ENCODE measurements around the gene IVD. TPM values are rescaled to one million over a fixed set of nuclear protein-coding genes. Genes with fewer than 3 reads are reported as not detected.

Gene IVD
- total and polyA plus RNA-seq, 4 donors: 40.3 to 156 (median 94.4) TPM

DNA sequence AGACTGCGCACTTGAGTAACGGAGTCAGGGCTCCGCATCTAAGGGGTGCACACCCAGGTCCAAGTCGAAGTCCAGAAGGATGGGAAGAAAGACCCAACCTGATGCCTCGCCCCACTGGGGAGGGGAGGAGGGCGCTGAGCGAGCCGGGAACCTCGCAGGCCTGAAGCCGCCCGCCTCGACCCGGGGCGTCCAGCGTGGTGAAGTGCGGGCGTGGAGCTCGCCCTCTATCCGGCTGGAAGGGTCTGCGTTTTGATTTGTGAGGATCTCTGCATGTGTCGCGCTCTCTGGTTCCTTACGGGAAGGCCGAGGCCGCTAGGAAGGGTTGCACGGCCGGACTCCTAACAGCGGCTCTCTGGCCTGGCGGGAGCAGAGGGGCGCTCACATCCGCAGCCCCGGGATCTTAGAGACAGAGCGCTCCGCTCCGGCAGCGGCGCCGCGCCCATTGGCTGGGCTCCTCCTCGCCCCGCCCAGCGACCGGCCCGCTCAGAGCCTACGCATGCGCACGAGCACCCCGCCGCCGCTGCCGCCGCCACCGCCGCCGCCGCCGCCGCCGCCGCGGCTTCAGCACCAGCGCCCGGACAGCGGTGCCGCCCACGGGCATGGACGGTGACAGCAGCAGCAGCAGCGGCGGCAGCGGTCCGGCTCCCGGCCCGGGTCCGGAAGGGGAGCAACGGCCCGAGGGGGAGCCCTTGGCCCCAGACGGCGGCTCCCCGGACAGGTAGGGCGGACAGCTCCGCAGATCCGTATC is 47.7 kb upstream of the IVD start, which contains the start of gene DISP2:
DISP2 (plus strand) TSS at position 497 of the 748 bp plus-strand sequence; CDS start at position 600, 103 bp downstream.
- Histone ChIP-seq H3K4me1 (ENCODE audit: control insufficient read depth in 4 of 4, insufficient read depth in 4 of 4, low read length in 3 of 4) (peaks cover 9 to 28% (median 23%) of the 10 kb centered on the region in 4 donors), H3K4me3 (ENCODE audit: low read depth in 1 of 3, low read length in 3 of 3) (peak within 1 kb of the TSS; percentile 49 to 62 (median 57)), H3K27me3 (ENCODE audit: control insufficient read depth in 4 of 4, insufficient read depth in 4 of 4, low read length in 3 of 4) (no peaks in the 10 kb centered on the region), H3K9me3 (ENCODE audit: control insufficient read depth in 4 of 4, low read length in 3 of 4) (no peaks in the 10 kb centered on the region), H3K9ac (ENCODE audit: low read depth in 1 of 2, low read length in 2 of 2) (no peak within 1 kb of the TSS), H3K36me3 (ENCODE audit: control insufficient read depth in 4 of 4, insufficient read depth in 3 of 4, low read depth in 1 of 4, low read length in 3 of 4) (no peaks in the 10 kb centered on the region), H3K27ac (ENCODE audit: low read depth in 1 of 2, low read length in 2 of 2) (no peak within 1 kb of the TSS)
- peak; percentile 90 for DNase-seq (ENCODE audit: low spot score)
- TF ChIP-seq, protein P1, sequence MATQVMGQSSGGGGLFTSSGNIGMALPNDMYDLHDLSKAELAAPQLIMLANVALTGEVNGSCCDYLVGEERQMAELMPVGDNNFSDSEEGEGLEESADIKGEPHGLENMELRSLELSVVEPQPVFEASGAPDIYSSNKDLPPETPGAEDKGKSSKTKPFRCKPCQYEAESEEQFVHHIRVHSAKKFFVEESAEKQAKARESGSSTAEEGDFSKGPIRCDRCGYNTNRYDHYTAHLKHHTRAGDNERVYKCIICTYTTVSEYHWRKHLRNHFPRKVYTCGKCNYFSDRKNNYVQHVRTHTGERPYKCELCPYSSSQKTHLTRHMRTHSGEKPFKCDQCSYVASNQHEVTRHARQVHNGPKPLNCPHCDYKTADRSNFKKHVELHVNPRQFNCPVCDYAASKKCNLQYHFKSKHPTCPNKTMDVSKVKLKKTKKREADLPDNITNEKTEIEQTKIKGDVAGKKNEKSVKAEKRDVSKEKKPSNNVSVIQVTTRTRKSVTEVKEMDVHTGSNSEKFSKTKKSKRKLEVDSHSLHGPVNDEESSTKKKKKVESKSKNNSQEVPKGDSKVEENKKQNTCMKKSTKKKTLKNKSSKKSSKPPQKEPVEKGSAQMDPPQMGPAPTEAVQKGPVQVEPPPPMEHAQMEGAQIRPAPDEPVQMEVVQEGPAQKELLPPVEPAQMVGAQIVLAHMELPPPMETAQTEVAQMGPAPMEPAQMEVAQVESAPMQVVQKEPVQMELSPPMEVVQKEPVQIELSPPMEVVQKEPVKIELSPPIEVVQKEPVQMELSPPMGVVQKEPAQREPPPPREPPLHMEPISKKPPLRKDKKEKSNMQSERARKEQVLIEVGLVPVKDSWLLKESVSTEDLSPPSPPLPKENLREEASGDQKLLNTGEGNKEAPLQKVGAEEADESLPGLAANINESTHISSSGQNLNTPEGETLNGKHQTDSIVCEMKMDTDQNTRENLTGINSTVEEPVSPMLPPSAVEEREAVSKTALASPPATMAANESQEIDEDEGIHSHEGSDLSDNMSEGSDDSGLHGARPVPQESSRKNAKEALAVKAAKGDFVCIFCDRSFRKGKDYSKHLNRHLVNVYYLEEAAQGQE (IDR thresholded peaks at IDR 0.05): peak; percentile 97
- TF ChIP-seq RXRA (IDR thresholded peaks at IDR 0.05): no peak
- WGBS: 3% methylated on average over 82 of the region's 82 CpGs

DNA sequence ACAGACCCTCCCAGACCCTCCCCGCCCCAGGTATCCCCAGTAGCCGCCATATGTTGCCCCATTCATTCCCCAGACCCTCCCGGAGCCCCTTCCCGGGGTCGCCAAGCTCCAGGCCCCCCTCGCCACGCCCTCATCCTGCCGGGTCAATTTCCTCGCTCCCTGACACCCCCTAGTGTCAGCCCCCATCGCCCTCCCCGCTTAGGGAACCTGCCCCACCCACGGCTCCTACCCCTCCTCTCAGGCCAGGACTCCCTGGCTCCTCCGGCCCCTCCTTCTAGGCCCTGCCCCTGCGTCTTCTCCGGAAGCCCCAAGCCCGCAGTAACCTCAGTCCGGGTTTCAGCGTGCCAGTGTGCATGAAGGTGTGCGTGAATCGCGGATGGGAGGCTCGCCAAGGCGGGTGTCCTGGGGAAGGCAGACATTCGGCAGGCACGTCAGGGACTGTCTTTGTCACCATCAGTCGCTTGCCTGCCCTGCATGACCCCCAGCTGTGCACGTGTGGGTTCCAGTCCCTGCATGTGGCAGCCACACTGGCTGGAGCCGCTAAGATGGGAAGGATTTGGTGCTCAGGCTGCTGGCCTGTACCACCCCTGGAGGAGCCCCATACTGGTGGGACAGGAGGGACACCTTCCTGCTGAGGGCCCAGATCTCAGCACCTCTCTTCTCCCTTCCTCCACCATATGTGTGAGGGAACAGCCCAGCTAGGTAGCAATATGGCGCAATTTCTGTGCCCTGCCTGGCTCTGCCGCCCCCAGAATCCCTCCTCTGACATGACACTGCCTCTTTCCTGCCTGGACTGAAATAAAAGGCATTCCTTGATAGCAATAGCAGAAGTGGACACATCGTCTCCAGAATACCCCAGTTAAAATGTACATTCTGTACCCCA is 46.9 kb upstream of the IVD start:
- Histone ChIP-seq H3K27ac (ENCODE audit: low read depth in 1 of 2, low read length in 2 of 2) (no peak overlapping the region), H3K9me3 (ENCODE audit: control insufficient read depth in 4 of 4, low read length in 3 of 4) (no peaks in the 10 kb centered on the region), H3K4me3 (ENCODE audit: low read depth in 1 of 3, low read length in 3 of 3) (peak overlapping the region in 1 of 3 donors; percentile 42), H3K36me3 (ENCODE audit: control insufficient read depth in 4 of 4, insufficient read depth in 3 of 4, low read depth in 1 of 4, low read length in 3 of 4) (no peaks in the 10 kb centered on the region), H3K4me1 (ENCODE audit: control insufficient read depth in 4 of 4, insufficient read depth in 4 of 4, low read length in 3 of 4) (peaks cover 7 to 22% (median 17%) of the 10 kb centered on the region in 4 donors), H3K27me3 (ENCODE audit: control insufficient read depth in 4 of 4, insufficient read depth in 4 of 4, low read length in 3 of 4) (no peaks in the 10 kb centered on the region), H3K9ac (ENCODE audit: low read depth in 1 of 2, low read length in 2 of 2) (no peak overlapping the region)
- TF ChIP-seq RAD21 (IDR thresholded peaks at IDR 0.05) (no peak), FOXA2 (IDR thresholded peaks at IDR 0.05) (no peak), YY1 (IDR thresholded peaks at IDR 0.05) (no peak), RXRA (IDR thresholded peaks at IDR 0.05) (no peak), HNF4G (IDR thresholded peaks at IDR 0.05) (no peak), EGR1 (IDR thresholded peaks at IDR 0.05; ENCODE audit: low read depth in 2 of 2) (no peak), NR2F2 (IDR thresholded peaks at IDR 0.05) (no peak), GABPA (IDR thresholded peaks at IDR 0.05 in 1 of 2, conservative IDR thresholded peaks at IDR 0.05 in 1 of 2) (no peak), SP1 (IDR thresholded peaks at IDR 0.05) (no peak), HNF4A (conservative IDR thresholded peaks at IDR 0.05) (no peak), JUND (IDR thresholded peaks at IDR 0.05) (no peak), FOXA1 (IDR thresholded peaks at IDR 0.05) (no peak), TAF1 (conservative IDR thresholded peaks at IDR 0.05) (no peak)
- TF ChIP-seq, protein P2, sequence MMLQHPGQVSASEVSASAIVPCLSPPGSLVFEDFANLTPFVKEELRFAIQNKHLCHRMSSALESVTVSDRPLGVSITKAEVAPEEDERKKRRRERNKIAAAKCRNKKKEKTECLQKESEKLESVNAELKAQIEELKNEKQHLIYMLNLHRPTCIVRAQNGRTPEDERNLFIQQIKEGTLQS (IDR thresholded peaks at IDR 0.05): no peak
- TF ChIP-seq, protein P3, sequence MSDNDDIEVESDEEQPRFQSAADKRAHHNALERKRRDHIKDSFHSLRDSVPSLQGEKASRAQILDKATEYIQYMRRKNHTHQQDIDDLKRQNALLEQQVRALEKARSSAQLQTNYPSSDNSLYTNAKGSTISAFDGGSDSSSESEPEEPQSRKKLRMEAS (IDR thresholded peaks at IDR 0.05): no peak
- TF ChIP-seq, protein P4, sequence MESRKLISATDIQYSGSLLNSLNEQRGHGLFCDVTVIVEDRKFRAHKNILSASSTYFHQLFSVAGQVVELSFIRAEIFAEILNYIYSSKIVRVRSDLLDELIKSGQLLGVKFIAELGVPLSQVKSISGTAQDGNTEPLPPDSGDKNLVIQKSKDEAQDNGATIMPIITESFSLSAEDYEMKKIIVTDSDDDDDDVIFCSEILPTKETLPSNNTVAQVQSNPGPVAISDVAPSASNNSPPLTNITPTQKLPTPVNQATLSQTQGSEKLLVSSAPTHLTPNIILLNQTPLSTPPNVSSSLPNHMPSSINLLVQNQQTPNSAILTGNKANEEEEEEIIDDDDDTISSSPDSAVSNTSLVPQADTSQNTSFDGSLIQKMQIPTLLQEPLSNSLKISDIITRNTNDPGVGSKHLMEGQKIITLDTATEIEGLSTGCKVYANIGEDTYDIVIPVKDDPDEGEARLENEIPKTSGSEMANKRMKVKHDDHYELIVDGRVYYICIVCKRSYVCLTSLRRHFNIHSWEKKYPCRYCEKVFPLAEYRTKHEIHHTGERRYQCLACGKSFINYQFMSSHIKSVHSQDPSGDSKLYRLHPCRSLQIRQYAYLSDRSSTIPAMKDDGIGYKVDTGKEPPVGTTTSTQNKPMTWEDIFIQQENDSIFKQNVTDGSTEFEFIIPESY (IDR thresholded peaks at IDR 0.05): no peak
- TF ChIP-seq, protein P5, sequence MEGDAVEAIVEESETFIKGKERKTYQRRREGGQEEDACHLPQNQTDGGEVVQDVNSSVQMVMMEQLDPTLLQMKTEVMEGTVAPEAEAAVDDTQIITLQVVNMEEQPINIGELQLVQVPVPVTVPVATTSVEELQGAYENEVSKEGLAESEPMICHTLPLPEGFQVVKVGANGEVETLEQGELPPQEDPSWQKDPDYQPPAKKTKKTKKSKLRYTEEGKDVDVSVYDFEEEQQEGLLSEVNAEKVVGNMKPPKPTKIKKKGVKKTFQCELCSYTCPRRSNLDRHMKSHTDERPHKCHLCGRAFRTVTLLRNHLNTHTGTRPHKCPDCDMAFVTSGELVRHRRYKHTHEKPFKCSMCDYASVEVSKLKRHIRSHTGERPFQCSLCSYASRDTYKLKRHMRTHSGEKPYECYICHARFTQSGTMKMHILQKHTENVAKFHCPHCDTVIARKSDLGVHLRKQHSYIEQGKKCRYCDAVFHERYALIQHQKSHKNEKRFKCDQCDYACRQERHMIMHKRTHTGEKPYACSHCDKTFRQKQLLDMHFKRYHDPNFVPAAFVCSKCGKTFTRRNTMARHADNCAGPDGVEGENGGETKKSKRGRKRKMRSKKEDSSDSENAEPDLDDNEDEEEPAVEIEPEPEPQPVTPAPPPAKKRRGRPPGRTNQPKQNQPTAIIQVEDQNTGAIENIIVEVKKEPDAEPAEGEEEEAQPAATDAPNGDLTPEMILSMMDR (IDR thresholded peaks at IDR 0.05; ENCODE audit: low read depth, low read length, missing input control): no peak
- TF ChIP-seq, protein P1 (IDR thresholded peaks at IDR 0.05): no peak
- no peak for DNase-seq (ENCODE audit: low spot score)
- 19% methylated on average over 31 of the region's 31 CpGs for WGBS

All from liver (tissue), 9 donors.